Measurements from ENCODE around the gene TP53I11.
A peak's percentile ranks its signal among the peaks of the same experiment; 100 is the strongest.

The TP53I11 gene

DNA sequence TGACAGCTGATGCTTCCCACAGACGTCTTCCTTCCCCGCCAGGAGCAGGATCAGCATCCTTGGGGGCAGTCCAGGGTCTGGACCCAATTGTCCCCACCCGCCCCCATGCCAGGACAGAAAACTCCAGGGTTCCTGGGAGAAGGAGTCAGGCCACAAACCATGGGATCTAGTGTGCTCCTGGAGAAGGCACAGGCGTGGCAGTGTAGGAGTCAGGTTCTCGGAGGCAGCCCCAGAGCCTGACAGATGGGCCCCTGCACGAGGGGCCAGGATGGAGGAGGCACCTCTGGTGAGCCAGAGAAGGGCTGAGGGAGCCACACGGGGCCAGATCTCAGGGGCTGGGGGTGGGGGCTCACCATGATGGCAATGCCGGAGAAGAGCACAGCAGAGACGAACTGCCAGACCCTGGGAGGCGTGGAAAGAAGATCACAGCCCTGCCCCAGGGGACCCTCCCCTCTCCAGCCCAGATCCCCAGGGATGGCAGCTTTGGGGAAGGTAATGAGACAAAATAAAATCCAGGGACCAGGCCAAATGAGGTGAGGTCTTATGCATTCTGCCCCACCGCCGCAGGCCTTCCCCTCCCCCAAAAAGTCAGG is 13.6 kb downstream of the TP53I11 start:
- H3K4me3 ChIP-seq (replicated peaks in 1 of 2; ENCODE audit: low read depth in 2 of 2, low read length in 2 of 2): no peak overlapping the region
- DNase-seq (ENCODE audit: low read depth in 2 of 2): no peak
- TF ChIP-seq, protein P1, sequence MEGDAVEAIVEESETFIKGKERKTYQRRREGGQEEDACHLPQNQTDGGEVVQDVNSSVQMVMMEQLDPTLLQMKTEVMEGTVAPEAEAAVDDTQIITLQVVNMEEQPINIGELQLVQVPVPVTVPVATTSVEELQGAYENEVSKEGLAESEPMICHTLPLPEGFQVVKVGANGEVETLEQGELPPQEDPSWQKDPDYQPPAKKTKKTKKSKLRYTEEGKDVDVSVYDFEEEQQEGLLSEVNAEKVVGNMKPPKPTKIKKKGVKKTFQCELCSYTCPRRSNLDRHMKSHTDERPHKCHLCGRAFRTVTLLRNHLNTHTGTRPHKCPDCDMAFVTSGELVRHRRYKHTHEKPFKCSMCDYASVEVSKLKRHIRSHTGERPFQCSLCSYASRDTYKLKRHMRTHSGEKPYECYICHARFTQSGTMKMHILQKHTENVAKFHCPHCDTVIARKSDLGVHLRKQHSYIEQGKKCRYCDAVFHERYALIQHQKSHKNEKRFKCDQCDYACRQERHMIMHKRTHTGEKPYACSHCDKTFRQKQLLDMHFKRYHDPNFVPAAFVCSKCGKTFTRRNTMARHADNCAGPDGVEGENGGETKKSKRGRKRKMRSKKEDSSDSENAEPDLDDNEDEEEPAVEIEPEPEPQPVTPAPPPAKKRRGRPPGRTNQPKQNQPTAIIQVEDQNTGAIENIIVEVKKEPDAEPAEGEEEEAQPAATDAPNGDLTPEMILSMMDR (IDR thresholded peaks at IDR 0.05; ENCODE audit: low read depth, low read length): no peak

DNA sequence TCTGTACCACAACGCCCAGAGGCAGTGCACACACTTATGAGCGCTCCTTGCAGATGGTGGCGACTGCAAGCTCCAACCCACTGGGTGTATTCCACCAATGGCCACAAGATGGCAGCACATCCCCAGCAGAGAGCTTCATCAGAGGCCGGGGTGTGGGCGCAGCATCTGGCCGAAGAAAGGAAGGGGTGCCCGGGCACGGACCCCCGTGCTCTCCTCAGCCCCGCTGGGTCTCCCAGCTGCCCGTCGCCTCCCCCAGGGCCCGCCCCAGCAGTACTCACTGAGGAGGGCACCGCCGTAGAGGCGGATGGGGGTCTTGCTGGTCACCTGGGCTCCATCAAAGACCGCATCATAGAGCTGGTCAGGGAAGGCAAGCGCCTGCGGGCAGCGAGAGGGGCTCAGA is 14.2 kb downstream of the TP53I11 start:
- peak; percentile 85 to 86 for DNase-seq (ENCODE audit: low read depth in 2 of 2)
- H3K4me3 ChIP-seq (replicated peaks in 1 of 2; ENCODE audit: low read depth in 2 of 2, low read length in 2 of 2): no peak overlapping the region
- TF ChIP-seq, protein P1 (IDR thresholded peaks at IDR 0.05; ENCODE audit: low read depth, low read length): peak; percentile 89

DNA sequence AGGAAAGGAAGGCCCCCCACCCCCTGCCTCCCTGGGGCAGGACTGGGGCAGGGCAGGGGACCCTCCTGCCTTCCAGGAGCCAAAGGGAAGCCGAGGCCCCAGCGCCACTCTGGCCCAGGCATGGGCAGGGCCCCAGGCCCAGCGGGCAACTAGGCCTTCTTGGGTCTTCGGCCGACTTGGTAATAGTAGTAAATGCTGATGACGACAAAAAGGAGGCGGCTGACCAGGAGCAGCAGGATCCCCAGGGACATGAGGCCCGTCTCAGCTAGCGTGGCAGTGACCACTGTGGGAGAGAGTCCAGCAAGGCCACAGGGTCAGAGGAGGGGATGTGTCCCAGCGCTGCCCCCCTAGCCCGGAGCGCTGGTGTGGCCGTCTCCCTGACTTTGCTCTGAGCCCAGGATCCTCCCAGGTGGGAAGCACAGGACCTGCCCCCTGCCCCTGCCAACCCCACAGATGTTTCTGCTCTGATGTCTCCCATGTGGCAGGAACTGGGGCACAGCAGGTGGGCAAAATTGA is 15.9 kb downstream of the TP53I11 start:
- TF ChIP-seq, protein P1 (IDR thresholded peaks at IDR 0.05; ENCODE audit: low read depth, low read length): no peak
- H3K4me3 ChIP-seq (replicated peaks in 1 of 2; ENCODE audit: low read depth in 2 of 2, low read length in 2 of 2): no peak overlapping the region
- no peak for DNase-seq (ENCODE audit: low read depth in 2 of 2)

DNA sequence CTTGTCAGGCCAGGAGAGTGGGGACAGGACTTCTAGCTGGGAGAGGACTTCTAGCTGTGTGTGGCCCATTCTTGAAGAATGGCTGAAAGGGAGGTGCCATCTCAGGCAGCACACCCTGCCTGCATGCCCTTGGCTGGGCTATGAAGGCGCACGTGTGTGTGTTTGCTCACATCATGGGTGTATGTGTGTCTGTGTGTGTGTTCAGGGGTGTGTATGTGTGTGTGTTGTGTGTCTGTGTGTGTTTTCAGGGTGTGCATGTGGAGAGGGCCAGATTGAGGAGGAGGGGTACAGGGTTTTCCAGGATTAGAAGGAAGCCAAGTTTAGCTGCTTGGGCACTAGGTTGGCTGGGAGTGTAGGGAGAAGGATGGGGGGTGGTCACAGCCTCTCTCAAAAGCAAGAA is 16.6 kb downstream of the TP53I11 start:
- TF ChIP-seq, protein P1 (IDR thresholded peaks at IDR 0.05; ENCODE audit: low read depth, low read length): no peak
- DNase-seq (ENCODE audit: low read depth in 2 of 2): no peak
- no peak overlapping the region for H3K4me3 ChIP-seq (replicated peaks in 1 of 2; ENCODE audit: low read depth in 2 of 2, low read length in 2 of 2)

DNA sequence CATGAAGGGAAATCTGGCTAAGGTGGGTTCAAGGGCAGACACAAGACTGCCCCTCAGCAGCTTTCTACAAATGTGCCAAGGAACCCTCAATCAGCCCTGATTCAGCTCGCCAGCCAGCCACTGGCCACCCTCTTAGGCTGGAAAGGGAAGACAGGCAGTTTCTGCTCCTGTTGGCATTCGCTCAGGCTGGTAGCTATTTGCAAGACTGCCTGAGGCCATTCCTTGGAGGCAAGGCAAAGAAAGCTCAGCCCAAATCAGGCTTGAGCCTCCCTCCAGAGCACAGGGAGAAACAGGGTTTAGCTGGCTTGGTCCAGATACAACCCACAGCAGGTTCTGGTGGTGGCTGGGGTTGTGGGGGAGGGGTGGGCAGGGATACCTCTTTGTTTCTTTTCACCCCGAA is 19.2 kb downstream of the TP53I11 start:
- TF ChIP-seq, protein P1 (IDR thresholded peaks at IDR 0.05; ENCODE audit: low read depth, low read length): no peak
- DNase-seq (ENCODE audit: low read depth in 2 of 2): no peak
- H3K4me3 ChIP-seq (replicated peaks in 1 of 2; ENCODE audit: low read depth in 2 of 2, low read length in 2 of 2): no peak overlapping the region

DNA sequence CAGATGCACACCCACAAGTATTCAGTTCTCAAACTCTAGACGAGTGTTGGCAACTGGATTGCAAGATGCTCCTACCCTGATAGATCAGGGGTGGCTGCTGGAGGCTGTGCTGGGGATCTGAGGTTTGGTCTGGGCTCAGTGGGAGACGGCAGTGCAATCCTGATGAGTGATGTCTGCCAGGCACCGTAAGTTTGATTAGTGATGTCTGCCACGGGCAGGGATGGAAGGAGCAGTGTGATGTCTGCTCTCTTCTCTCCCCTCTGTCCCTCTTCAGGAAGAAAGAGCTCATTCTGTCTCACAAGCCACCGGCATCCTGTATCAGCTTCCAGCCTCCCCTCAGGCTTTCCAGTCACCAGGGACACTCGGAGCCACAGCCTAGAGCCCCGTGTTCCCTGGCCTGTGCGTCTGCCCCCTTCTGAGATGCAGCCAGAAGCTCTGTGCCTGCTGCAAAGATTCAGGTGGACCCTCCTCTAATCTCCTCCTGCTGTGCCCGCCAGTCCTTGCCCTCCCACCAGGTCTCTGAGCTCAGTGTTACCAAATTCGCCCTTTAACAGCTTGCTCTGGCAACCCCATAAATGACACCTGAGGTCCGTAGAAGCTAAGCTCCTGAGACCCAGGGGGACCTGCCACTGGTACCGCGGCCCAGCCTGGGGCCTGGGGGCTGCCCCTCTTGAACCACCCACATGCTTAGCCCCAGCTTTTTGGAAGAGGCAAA is 19.9 kb downstream of the TP53I11 start:
- TF ChIP-seq, protein P1 (IDR thresholded peaks at IDR 0.05; ENCODE audit: low read depth, low read length): no peak
- H3K4me3 ChIP-seq (replicated peaks in 1 of 2; ENCODE audit: low read depth in 2 of 2, low read length in 2 of 2): no peak overlapping the region
- no peak for DNase-seq (ENCODE audit: low read depth in 2 of 2)
